ENCODE measurements around the gene SCFD1. TPM values are rescaled to one million over a fixed set of nuclear protein-coding genes. Genes with fewer than 3 reads are reported as not detected.
A peak's percentile ranks its signal among the peaks of the same experiment; 100 is the strongest.

Gene SCFD1
- total RNA-seq, 2 experiments from 2014 or later = 65.1 to 72.6 TPM

DNA sequence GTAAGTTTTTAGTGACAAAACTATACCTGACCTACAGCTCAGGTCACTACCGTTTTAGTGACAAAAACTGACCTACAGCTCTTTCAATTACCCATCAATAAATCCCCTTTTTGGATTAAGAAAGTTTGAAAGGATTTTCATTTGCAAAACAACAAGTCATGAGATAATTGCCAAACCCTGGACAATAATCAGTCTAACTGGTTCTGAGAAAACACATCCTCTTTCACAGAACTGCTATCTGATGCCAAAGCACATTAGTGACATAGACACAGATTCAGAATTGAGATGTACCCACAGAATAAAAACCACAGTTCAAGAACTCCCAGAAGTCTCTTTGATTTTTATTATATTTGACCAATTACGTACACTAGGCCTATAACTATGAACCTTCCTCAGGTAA, 126.2 kb downstream of the SCFD1 start:
- H2AFZ ChIP-seq (ENCODE audit: low read length) = no peak overlapping the region
- H3K4me2 ChIP-seq (ENCODE audit: low read length) = no peak overlapping the region
- H3K36me3 ChIP-seq (ENCODE audit: insufficient read depth, low read length) = no peaks in the 10 kb centered on the region
- no peaks in the 10 kb centered on the region for H4K20me1 ChIP-seq (ENCODE audit: insufficient read depth, low read length)
- H3K9me2 ChIP-seq (ENCODE audit: insufficient read depth, low read length) = no peaks in the 10 kb centered on the region
- no peaks in the 10 kb centered on the region for H3K4me1 ChIP-seq (ENCODE audit: insufficient read depth, low read length, poor library complexity, severe bottlenecking)
- no peaks in the 10 kb centered on the region for H3K9me3 ChIP-seq (ENCODE audit: low read length)
- no peak for DNase-seq (ENCODE audit: low spot score)
- intact Hi-C loops (cut with micrococcal nuclease; ENCODE audit: unreplicated experiment) = no loop called here
- no peak for TF ChIP-seq EZH2phosphoT487 (IDR thresholded peaks at IDR 0.05; ENCODE audit: borderline replicate concordance, low read depth, low read length)
- TF ChIP-seq, protein P1, sequence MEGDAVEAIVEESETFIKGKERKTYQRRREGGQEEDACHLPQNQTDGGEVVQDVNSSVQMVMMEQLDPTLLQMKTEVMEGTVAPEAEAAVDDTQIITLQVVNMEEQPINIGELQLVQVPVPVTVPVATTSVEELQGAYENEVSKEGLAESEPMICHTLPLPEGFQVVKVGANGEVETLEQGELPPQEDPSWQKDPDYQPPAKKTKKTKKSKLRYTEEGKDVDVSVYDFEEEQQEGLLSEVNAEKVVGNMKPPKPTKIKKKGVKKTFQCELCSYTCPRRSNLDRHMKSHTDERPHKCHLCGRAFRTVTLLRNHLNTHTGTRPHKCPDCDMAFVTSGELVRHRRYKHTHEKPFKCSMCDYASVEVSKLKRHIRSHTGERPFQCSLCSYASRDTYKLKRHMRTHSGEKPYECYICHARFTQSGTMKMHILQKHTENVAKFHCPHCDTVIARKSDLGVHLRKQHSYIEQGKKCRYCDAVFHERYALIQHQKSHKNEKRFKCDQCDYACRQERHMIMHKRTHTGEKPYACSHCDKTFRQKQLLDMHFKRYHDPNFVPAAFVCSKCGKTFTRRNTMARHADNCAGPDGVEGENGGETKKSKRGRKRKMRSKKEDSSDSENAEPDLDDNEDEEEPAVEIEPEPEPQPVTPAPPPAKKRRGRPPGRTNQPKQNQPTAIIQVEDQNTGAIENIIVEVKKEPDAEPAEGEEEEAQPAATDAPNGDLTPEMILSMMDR (conservative IDR thresholded peaks at IDR 0.05; ENCODE audit: low read length) = no peak
- ChIA-PET POLR2A (no interaction called here), CTCF (ENCODE audit: unreplicated experiment) (no interaction called here)
- no peaks in the 10 kb centered on the region for H3K79me2 ChIP-seq (ENCODE audit: insufficient read depth, low read depth, low read length)
- no peak overlapping the region for H3K4me3 ChIP-seq (ENCODE audit: low read depth, low read length, poor library complexity, severe bottlenecking)
- no peak overlapping the region for H3K27ac ChIP-seq (ENCODE audit: low read depth, low read length, poor library complexity, severe bottlenecking)
- BruUV-seq (replicated peaks) = no TSS peak

DNA sequence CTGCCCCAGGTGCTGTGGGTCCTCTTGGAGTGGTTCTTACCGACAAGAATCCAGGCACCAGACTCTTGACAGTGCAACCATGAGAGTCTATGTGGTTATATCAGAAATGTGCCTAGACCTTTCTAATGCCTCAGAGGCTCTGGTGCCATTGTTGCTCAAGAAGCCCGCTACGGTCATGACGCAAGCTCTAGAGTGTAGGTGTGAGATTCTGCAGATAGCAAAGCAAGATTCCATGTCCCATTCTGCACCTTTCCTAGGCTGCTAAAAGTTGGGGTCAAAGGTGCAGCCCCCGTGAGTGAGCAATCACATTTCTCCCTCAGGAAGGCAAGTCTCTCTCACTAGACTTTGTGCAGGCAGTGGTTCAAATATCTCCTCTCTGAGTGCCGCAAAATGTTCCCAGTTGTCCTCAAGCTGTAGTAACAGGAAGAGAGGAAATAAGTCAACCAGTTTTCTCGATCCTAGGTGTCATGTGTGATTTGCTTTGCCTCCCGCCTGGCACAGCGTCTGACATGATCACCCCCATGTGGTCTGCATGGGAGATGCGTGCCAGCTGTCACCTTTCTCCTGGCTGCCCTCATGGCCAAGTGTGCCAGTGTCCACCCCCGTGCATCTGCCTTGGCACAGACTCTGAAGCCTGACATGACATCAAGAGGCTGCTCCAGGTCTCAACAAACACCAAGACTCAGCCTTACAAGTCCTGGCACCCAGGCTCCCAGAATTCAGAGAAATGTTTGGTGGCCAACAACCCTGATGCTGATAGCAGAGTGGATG, 129.7 kb downstream of the SCFD1 start:
- CTCF ChIA-PET (ENCODE audit: unreplicated experiment) = no interaction called here
- Histone ChIP-seq H3K27ac (ENCODE audit: low read depth, low read length, poor library complexity, severe bottlenecking) (no peak overlapping the region), H3K36me3 (ENCODE audit: insufficient read depth, low read length) (no peaks in the 10 kb centered on the region), H4K20me1 (ENCODE audit: insufficient read depth, low read length) (no peaks in the 10 kb centered on the region), H3K9me2 (ENCODE audit: insufficient read depth, low read length) (no peaks in the 10 kb centered on the region), H2AFZ (ENCODE audit: low read length) (no peak overlapping the region), H3K79me2 (ENCODE audit: insufficient read depth, low read depth, low read length) (no peaks in the 10 kb centered on the region), H3K4me2 (ENCODE audit: low read length) (no peak overlapping the region), H3K4me1 (ENCODE audit: insufficient read depth, low read length, poor library complexity, severe bottlenecking) (no peaks in the 10 kb centered on the region), H3K9me3 (ENCODE audit: low read length) (no peaks in the 10 kb centered on the region), H3K4me3 (ENCODE audit: low read depth, low read length, poor library complexity, severe bottlenecking) (no peak overlapping the region)
- intact Hi-C loops (cut with micrococcal nuclease; ENCODE audit: unreplicated experiment) = no loop called here
- no peak for TF ChIP-seq EZH2phosphoT487 (IDR thresholded peaks at IDR 0.05; ENCODE audit: borderline replicate concordance, low read depth, low read length)
- TF ChIP-seq, protein P1 (conservative IDR thresholded peaks at IDR 0.05; ENCODE audit: low read length) = peak; percentile 52
- peak; percentile 24 for DNase-seq (ENCODE audit: low spot score)
- BruUV-seq (replicated peaks) = no TSS peak
- POLR2A ChIA-PET = interaction anchor here (1.6 kb wide), 1 partner anchor 15 kb away, joined by 3 read pairs; no protein-coding TSS in a partner anchor

DNA sequence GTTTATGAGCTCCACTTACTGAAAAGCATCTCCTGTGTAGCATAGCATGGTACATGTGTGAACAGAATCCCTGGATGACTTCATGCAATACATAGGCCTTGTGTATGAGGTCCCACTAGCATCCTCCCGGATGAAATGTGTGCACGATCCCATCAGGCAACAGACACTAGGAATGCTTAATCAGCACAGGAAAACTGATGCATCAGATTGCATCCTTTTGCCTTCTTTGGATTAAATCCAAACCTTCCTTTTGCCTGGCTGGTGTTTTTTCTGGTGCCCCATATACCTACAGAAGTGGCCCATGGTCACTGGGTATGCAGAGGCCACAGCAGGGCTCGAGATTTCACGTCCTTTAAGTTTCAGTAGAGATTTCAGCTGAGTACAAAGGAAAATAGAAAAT, 131.3 kb downstream of the SCFD1 start:
- DNase-seq (ENCODE audit: low spot score) = no peak
- Histone ChIP-seq H3K79me2 (ENCODE audit: insufficient read depth, low read depth, low read length) (no peaks in the 10 kb centered on the region), H3K4me3 (ENCODE audit: low read depth, low read length, poor library complexity, severe bottlenecking) (no peak overlapping the region), H3K4me1 (ENCODE audit: insufficient read depth, low read length, poor library complexity, severe bottlenecking) (no peaks in the 10 kb centered on the region), H2AFZ (ENCODE audit: low read length) (no peak overlapping the region), H3K36me3 (ENCODE audit: insufficient read depth, low read length) (no peaks in the 10 kb centered on the region), H3K9me3 (ENCODE audit: low read length) (no peaks in the 10 kb centered on the region), H3K4me2 (ENCODE audit: low read length) (no peak overlapping the region), H3K27ac (ENCODE audit: low read depth, low read length, poor library complexity, severe bottlenecking) (no peak overlapping the region), H3K9me2 (ENCODE audit: insufficient read depth, low read length) (no peaks in the 10 kb centered on the region), H4K20me1 (ENCODE audit: insufficient read depth, low read length) (no peaks in the 10 kb centered on the region)
- POLR2A ChIA-PET = no interaction called here
- no TSS peak for BruUV-seq (replicated peaks)
- no peak for TF ChIP-seq EZH2phosphoT487 (IDR thresholded peaks at IDR 0.05; ENCODE audit: borderline replicate concordance, low read depth, low read length)
- TF ChIP-seq, protein P1 (conservative IDR thresholded peaks at IDR 0.05; ENCODE audit: low read length) = no peak
- intact Hi-C loops (cut with micrococcal nuclease; ENCODE audit: unreplicated experiment) = no loop called here
- CTCF ChIA-PET (ENCODE audit: unreplicated experiment) = no interaction called here
